Sigmoid colon (tissue), 3 donors: ENCODE results near the gene TMEM63C.

Experiments
- CTCF ChIP-seq, 4 experiments: fragments of 450-650 bp in 3 of 4; fragments of 200-600 bp in 1 of 4; IDR thresholded peaks; one replicate each; pipeline ENCODE4 v1.5.1; 2016 to 2019; ENCODE audit warnings: antibody characterized with exemption in 4 of 4, mild to moderate bottlenecking in 3 of 4, moderate library complexity in 2 of 4
- POLR2A ChIP-seq, 2 donors: fragments of 450-650 bp; IDR thresholded peaks; one replicate each; pipeline ENCODE4 v1.6.1; 2016; ENCODE audit warnings: antibody characterized with exemption in 2 of 2, mild to moderate bottlenecking in 2 of 2, moderate library complexity in 2 of 2

GRCh38 chr14:77243853-77244252 lies 62.3 kb downstream of the TMEM63C start:
- TF ChIP-seq CTCF (IDR thresholded peaks at IDR 0.05) (no peak), POLR2A (IDR thresholded peaks at IDR 0.05) (no peak)
